ENCODE results near the gene PLCB4.

DNA sequence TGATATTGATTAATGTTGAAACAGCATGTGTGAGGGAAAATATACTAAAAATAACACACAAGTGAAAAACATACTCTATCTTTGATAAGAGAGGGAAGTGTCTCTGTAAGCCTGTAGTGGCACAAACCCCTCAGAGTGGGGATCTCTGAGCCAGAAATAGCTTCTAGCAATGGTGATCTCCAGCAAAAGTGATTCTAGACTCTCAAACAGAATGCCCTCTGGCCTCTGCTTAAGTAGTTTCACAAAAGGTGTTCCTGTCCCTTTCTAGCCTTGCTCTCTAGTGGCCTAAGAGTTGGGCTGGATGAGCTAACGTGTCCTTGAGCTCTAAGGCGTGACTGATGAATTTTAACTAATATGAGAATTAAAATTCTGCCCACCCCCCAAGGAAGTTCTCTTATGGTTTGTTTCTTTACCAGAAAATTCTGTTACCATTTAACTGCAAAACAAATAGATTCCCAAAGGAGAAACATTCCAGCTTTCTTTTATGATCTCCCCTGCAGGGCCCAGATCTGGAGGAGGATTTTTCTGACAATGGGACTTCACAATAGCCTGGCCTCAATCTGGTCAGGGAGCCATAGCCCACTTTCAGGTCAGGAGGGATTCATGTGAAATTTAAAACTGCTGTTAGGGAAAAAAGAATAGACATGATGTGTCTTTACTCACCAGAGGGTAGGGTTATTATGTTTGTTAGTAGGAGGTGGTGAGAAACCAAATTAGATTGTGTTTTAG is 263.0 kb downstream of the PLCB4 start:
- TF ChIP-seq, protein P1, sequence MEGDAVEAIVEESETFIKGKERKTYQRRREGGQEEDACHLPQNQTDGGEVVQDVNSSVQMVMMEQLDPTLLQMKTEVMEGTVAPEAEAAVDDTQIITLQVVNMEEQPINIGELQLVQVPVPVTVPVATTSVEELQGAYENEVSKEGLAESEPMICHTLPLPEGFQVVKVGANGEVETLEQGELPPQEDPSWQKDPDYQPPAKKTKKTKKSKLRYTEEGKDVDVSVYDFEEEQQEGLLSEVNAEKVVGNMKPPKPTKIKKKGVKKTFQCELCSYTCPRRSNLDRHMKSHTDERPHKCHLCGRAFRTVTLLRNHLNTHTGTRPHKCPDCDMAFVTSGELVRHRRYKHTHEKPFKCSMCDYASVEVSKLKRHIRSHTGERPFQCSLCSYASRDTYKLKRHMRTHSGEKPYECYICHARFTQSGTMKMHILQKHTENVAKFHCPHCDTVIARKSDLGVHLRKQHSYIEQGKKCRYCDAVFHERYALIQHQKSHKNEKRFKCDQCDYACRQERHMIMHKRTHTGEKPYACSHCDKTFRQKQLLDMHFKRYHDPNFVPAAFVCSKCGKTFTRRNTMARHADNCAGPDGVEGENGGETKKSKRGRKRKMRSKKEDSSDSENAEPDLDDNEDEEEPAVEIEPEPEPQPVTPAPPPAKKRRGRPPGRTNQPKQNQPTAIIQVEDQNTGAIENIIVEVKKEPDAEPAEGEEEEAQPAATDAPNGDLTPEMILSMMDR (IDR thresholded peaks at IDR 0.05), result no peak
- TF ChIP-seq CBFB (CRISPR knock-in tag; IDR thresholded peaks at IDR 0.05; ENCODE audit: low read depth), result no peak
- TF ChIP-seq, protein P2, sequence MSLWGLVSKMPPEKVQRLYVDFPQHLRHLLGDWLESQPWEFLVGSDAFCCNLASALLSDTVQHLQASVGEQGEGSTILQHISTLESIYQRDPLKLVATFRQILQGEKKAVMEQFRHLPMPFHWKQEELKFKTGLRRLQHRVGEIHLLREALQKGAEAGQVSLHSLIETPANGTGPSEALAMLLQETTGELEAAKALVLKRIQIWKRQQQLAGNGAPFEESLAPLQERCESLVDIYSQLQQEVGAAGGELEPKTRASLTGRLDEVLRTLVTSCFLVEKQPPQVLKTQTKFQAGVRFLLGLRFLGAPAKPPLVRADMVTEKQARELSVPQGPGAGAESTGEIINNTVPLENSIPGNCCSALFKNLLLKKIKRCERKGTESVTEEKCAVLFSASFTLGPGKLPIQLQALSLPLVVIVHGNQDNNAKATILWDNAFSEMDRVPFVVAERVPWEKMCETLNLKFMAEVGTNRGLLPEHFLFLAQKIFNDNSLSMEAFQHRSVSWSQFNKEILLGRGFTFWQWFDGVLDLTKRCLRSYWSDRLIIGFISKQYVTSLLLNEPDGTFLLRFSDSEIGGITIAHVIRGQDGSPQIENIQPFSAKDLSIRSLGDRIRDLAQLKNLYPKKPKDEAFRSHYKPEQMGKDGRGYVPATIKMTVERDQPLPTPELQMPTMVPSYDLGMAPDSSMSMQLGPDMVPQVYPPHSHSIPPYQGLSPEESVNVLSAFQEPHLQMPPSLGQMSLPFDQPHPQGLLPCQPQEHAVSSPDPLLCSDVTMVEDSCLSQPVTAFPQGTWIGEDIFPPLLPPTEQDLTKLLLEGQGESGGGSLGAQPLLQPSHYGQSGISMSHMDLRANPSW (CRISPR knock-in tag; conservative IDR thresholded peaks at IDR 0.05; ENCODE audit: low read depth), result no peak
- no peak for TF ChIP-seq ELF4 (CRISPR knock-in tag; IDR thresholded peaks at IDR 0.05; ENCODE audit: low read depth)
- no peak for TF ChIP-seq CREM (CRISPR knock-in tag; IDR thresholded peaks at IDR 0.05)
- TF ChIP-seq, protein P3, sequence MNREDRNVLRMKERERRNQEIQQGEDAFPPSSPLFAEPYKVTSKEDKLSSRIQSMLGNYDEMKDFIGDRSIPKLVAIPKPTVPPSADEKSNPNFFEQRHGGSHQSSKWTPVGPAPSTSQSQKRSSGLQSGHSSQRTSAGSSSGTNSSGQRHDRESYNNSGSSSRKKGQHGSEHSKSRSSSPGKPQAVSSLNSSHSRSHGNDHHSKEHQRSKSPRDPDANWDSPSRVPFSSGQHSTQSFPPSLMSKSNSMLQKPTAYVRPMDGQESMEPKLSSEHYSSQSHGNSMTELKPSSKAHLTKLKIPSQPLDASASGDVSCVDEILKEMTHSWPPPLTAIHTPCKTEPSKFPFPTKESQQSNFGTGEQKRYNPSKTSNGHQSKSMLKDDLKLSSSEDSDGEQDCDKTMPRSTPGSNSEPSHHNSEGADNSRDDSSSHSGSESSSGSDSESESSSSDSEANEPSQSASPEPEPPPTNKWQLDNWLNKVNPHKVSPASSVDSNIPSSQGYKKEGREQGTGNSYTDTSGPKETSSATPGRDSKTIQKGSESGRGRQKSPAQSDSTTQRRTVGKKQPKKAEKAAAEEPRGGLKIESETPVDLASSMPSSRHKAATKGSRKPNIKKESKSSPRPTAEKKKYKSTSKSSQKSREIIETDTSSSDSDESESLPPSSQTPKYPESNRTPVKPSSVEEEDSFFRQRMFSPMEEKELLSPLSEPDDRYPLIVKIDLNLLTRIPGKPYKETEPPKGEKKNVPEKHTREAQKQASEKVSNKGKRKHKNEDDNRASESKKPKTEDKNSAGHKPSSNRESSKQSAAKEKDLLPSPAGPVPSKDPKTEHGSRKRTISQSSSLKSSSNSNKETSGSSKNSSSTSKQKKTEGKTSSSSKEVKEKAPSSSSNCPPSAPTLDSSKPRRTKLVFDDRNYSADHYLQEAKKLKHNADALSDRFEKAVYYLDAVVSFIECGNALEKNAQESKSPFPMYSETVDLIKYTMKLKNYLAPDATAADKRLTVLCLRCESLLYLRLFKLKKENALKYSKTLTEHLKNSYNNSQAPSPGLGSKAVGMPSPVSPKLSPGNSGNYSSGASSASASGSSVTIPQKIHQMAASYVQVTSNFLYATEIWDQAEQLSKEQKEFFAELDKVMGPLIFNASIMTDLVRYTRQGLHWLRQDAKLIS (CRISPR knock-in tag; IDR thresholded peaks at IDR 0.05; ENCODE audit: borderline replicate concordance), result no peak
- TF ChIP-seq HMGA2 (CRISPR knock-in tag; IDR thresholded peaks at IDR 0.05), result no peak
- no peak for TF ChIP-seq ZNF121 (CRISPR knock-in tag; IDR thresholded peaks at IDR 0.05)
- TF ChIP-seq, protein P4, sequence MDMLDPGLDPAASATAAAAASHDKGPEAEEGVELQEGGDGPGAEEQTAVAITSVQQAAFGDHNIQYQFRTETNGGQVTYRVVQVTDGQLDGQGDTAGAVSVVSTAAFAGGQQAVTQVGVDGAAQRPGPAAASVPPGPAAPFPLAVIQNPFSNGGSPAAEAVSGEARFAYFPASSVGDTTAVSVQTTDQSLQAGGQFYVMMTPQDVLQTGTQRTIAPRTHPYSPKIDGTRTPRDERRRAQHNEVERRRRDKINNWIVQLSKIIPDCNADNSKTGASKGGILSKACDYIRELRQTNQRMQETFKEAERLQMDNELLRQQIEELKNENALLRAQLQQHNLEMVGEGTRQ (CRISPR knock-in tag; IDR thresholded peaks at IDR 0.05), result no peak

All from WTC11 (cell line).